Measurements from ENCODE around the gene C1orf159.
"Not testable (repeated sequence)": the region's sequence is repeated elsewhere in the genome, so short reads cannot be mapped to it uniquely, and the experiment has no call there.

C1orf159 gene

DNA sequence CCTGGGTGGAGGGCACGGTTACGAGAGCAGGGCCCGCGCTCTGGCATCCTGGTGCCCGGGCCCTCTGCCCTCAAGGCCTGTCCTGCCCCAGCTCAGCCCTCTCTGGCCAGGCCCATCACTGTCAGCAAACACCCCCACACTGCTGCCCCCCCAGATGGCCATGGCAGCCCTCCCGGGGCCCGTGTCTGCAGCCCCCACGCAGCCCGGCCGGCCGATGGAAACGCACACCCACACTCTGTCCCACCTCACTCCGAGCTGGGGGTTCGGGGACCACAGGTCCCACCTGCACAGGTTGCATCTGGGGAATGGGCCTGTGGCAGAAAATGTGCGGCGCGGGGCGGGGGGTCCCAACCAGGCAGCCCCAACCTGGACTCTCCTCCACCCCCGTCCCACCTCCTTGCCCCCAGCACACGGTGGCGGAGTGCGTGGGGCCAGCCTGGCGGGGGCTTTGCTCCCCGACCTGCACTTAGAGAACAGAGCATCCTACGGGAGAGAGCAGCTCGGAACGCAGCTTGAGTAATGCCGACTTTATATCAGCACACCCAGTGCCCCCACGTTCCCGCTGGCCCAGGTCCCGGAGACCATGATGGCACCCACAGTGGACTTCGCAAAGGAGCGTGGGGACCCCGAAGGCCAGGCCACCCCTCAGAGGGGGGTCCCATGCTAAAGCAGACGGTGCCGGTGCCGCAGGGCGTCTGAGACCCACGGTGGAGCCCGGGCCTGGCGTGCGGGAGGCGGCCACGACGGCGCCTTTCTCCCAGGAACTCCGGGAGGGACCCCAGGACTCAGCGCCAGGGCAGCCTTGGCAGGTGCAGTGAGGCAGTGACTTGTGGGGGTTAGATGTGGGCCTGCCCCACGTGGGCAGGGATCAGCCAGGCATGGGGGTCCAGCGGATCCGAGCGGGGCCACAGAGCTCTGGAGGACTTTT lies 34.3 kb downstream of the C1orf159 start:
- DNase-seq (ENCODE audit: low spot score), result peak; percentile 8

DNA sequence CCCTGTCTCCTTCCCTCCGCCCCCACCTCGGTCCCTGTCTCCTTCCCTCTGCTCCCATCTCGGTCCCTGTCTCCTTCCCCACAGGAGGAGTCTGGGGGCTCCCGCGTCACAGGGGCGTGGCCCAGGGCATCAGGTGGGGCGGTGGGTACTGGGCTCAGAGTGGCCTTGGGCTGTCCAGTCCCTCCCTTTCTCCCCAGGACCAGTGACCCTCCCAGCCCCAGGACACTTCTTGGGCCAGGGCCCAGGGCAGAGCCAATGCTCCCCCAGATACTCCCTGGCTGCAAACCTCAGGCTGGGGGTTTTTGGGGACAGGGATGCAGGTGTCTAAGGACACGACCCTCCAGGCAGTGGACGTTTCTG lies 35.0 kb downstream of the C1orf159 start:
- DNase-seq (ENCODE audit: low spot score), result no peak

DNA sequence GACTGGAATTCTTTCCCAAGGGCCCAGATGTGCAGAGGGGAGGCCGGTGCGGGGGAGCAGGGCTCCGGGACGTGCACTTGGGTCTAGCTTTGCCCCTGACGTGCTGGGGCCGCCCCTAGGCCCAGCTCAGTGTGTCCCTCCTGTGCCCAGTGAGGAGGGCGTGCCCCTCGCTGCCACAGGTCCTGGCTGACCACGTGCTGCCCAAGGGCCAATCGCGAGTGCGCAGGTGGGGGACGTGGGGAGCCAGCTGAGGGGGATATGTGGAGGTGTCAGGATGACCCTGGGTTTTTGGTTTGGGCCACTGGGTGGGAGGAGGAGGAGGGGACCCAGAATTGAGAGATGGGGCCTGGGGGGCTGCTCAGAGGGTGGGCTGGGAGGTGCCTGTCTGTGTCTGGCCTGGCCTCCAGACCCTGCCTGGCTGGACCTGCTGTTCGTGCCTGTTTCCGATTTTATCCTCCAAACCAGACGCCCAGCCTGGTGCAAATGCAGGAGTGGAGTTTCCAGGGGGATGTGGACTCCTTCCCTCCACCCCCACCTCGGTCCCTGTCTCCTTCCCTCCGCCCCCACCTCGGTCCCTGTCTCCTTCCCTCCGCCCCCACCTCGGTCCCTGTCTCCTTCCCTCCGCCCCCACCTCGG lies 35.6 kb downstream of the C1orf159 start:
- peak; percentile 80 for DNase-seq (ENCODE audit: low spot score)

DNA sequence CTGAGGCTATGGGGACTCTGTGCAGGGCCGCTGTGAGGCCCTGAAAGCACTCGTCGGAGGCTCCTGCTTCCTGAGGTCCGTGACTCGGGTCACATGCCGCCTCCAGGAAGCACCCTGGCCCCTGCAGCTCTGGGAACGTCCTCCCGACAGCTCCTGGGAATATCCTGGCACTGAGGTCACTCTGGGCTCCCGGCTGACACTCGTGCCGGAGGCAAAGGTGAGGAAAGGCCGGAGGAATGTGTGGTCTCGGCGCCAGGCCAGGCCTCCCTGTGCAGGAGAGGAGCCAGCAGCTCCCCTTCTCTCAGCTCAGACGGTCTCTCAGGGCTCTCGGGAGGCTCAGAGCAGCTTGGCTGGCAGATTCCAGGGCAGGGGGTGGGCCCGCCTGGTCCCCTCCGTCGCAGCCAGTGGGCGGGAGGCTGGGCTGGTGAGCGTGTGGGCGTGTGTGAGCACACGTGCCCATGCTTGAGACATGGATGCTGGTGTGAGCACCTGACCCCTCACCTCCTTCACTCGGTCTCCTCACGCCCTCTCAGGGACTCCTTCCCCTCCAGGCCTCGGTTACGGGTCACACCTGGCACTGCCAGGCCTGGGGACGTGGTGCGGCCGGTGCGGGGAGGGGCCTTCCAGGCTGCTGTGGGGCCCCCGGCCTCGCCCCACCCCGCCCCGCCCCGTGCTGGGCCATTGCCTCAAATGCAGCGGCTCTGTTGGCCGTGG lies 36.3 kb downstream of the C1orf159 start:
- peak; percentile 91 for DNase-seq (ENCODE audit: low spot score)

DNA sequence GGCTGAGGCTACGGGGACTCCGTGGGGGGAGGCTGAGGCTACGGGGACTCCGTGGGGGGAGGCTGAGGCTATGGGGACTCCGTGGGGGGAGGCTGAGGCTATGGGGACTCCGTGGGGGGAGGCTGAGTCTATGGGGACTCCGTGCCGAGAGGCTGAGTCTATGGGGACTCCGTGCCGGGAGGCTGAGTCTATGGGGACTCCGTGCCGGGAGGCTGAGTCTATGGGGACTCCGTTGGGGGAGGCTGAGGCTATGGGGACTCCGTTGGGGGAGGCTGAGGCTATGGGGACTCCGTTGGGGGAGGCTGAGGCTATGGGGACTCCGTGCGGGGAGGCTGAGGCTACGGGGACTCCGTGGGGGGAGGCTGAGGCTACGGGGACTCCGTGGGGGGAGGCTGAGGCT lies 38.5 kb downstream of the C1orf159 start:
- not testable (repeated sequence) for DNase-seq (ENCODE audit: low spot score)

DNA sequence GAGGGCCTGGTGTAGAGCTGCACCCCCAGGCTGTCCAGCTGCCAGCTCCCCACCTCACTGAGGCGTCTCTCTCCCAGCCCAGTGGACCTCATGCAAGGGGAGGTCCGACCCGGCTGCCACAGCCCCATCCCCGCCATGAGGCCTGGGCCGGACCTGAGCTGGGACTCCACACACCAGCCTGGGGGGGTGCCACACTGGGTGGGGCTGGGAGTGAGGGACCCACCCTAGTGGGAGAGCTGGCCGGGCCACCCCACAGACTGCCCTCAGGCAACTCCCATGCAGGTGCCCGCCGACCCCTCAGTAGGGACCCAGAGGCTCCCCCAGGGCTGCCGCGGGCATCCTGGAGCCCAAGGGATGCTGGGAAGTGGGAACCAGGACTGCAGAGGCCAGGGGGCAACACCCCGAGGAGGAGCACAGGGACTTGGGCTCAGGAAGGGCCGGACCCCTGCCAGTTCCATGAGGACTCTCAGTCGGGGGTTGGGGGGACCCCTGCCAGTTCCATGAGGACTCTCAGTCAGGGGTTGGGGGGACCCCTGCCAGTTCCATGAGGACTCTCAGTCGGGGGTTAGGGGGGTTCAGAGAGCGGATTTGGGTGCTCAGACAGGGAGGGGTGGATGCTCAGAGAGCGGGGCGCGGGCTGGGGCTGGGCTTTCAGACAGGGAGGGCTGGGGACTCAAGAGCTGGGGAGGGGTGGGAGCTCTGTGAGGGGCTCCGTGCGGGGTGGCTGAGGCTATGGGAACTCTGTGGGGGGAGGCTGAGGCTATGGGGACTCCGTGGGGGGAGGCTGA lies 40.5 kb downstream of the C1orf159 start:
- DNase-seq (ENCODE audit: low spot score), result no peak

DNA sequence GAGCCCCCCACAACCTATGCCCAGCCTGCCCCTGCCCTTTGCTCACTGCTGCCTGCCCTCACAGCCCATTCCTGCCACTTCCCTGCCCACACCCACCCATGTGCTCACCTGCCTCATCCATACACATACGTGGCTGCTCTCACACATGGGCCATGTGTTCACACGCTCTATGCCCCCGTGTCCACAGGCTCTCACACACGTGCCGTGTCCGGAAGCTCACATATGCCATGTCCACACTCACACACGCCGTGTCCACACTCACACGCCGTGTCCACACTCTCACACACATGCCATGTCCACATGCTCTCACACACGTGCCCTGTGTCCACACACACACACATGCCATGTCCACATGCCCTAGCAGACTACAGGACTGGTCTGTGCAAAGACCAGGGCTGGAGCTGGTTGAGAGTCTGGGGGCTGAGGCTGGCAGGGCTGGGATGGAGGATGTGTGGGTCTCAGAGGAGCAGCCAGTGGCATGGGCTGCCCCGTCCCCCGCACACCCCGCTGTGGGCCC lies 41.2 kb downstream of the C1orf159 start:
- DNase-seq (ENCODE audit: low spot score), result no peak

DNA sequence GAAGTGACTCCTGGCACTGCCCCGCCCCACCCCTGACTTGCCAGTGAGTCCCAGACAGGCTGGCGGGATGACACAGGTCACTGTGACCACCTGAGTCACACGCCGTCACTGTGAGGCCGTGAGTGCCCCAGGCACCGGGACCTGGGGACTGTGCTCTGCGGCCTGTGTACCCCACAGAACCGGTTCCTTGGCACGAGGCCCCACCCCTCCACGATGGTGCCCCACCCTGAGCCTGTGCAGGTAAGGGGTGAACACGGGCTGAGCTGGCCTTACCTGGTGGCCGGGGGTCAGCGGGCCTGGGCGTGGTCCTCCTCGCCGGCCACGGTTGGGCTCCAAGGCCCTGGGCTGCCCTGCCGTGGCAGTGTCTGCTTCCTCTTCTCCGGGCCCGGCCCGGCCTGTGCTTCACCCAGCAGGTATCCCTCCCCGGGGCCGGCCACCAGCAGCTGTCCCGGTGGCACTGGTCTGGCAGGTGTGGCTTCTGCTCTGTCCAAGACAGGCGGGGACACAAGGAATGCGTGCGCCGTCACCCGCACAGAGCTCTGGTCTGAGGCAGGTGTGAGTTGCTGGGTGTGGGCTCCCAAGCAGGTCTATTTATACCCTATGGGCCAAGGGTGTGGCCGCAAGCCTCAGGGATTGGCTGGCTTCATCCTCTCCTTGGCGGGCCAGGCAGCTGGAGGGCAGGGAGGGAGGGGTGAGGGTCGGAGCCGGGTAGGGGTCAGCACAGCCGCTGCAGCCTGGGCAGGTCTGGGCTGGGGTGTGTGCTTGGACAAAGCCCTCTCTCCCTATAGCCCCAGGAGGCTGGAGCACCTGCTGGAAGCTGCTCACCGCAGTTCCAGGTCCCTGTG lies 41.9 kb downstream of the C1orf159 start, which contains the start of gene RNF223:
Gene RNF223 (minus strand): TSS at position 564 of the 845 bp plus-strand sequence. CDS start 1,740 bp downstream, outside the sequence.
- no peak for DNase-seq (ENCODE audit: low spot score)

DNA sequence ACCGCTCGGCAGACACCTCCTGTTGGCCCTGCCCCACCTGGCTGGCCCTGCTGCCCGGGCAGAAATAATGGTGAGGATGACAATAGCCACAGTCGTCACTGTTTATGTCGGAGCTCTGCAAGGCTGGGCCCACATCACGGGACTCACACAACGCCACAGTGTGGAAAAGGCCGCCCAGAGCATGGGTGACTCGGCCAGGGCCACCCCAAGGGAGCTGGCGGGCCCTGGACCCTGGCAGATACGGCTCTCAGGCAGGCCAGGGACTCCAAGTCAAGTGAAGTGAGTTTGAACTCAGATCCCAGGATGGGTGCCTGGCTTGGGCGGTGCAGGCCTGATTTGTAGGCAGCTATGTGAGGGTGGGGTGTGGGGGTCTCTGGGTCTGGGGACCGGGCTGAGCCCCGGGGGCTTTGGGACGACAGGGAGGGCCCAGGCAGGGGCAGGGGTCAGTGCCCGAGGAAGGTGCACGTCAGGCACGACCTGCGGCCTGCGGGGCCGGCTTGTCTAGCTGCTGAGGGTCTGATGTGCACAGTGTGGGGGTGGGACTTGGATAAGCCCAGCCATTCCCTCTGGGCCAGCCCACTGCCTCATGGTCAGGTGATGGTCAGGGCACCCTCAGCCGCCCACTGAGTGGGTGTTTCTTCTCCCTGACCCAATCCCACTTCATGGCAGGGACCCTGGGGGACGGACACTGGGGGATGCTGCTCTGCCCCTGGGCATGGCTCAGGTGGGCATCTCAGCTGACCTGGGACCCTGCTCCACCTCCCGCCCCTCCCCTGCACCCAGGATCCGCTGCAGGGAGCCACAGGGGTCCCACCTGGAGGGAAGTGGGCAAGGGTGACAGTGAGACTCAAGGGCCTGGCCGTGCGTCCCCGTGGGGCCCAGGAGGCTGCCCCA lies 42.8 kb downstream of the C1orf159 start:
- no peak for DNase-seq (ENCODE audit: low spot score)

DNA sequence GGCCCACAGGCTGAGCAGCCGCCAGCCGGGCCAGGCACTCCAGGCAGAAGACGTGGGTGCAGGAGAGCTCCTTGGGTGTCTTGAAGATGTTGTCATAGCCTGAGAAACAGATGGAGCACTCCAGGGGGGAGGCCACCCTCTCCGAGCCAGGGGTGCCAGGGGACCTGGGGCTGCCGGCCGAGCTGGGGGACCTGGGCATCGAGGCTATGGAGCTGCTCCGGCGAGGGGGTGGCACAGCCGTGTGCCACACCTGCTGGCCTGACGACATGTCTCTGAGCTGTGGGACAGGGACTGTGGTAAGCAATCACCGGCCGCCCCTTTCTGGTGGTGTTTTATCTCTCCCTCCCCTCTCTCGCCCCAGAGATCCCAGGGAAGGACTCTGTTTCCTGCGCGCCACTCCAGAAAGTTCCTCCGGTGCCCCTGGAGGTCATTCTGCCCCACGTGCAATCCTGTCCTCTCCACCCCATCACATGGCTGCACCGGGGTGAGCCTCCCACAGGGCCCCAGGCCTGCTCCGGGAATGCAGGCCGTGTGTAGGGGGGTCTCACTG lies 43.5 kb downstream of the C1orf159 start:
- DNase-seq (ENCODE audit: low spot score), result no peak

DNA sequence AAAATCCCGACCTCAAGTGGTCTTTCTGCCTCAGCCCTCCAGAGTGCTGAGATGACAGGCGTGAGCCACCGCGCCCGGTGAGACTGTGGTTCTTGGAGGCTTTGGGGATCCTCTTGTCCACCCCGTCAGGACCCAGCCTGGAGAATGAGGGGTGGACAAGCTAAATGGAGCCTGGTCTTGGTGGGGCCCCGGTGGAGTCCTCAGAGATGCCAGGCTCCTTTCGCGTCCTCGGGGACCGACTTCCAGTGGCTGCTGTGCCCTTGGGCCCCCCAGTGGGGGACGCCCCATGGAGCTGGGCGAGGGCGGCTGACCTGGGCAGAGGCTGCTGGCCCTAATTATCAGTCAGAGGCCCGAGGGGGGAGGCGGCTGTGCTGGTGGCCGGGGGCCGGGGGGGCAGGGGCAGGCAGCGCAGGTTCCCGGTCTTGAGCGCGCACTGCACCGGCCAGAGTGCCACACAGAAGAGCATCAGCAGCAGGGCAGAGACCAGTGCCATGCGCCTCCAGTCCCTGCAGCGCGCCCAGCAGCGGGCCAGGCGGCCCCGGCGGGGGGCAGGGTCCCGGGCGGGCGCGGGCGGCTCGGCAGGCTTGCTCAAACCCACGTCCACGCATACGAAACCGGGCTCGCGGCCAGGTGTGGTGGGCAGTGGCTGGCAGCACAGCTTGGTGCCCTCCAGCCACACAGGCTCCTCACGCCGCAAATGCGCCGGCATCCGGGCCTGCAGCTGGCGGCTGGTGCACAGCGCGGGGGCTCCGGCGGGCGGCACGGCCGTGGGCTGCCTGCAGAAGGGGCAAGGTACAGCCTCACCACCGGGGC lies 44.2 kb downstream of the C1orf159 start:
- DNase-seq (ENCODE audit: low spot score), result no peak

DNA sequence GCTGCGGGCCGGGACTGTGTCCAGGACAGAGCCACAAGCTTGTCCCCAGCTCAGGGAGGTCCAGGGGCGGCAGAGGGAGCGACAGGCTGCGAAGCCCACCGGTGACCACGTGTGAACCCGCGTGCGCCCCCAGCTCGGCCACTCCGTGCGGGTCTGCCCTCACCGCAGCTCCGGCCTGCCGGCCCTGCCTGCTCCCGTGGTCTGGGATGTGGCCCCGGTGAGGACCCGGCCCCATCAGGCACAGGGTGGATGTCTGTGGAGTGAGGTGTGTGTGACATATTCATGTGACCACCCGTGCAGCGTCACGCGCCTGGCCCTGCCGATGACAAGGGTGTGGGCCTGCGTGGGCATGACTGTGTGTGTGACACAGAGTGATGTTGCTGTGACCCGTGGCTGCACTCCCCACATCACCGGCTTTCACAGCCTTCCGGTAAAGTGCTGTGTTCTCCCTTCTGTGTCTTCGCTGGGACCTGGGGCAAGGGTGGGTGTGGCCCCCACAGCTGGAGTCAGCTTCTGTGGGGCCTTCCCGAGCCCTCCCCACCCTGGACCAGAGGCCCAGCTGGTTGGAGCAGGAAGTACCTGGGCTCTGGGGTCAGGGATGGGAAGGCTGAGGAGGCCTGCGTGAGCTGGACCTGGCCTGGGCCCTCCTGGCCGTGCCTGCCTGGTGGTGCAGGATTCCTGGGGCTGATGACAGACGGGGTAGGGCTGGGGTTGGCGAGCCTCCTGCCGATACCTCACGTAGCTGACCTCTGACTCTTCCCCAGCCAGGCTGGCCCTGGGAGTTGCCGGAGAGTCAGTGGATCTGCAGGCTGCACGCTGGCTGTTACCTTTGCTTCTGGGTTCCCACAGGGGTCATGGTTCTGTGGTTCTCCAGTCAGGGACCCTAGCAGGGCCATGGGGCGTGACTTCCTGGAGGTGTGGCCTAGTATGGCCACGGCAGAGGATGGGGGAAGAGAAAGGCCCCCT lies 45.9 kb downstream of the C1orf159 start:
- no peak for DNase-seq (ENCODE audit: low spot score)

DNA sequence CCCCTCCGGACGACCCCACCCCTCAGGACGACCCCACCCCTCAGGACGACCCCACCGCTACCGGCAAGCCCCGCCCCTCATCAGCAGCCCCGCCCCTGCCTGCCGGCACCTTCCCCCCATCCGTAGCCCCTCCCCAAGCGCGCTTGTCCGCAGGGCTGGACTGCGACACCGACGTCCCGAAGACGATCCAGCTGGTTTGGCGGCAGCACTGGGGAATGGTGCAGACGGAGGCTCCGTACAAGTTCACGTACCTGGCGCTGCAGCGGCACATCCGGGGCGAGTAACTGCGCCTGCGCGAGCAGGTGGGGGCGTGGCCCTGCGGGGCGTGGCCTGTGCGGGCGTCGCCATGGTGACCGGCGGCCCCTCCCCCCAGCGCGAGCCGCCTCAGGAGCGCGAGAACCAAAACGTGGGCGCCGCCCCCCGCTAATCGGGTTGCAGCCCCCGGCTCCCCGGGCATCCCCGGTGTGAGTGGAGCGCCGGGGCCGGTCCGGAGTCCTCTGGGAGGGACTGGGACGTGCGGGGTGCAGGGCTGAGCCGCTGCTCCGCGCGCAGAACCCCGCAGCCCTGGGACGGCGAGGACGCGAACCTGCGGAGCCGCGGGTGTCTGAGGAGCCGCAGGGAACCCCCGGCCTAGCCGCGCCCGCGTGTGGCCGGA lies 46.7 kb downstream of the C1orf159 start:
- DNase-seq (ENCODE audit: low spot score), result peak; percentile 88

DNA sequence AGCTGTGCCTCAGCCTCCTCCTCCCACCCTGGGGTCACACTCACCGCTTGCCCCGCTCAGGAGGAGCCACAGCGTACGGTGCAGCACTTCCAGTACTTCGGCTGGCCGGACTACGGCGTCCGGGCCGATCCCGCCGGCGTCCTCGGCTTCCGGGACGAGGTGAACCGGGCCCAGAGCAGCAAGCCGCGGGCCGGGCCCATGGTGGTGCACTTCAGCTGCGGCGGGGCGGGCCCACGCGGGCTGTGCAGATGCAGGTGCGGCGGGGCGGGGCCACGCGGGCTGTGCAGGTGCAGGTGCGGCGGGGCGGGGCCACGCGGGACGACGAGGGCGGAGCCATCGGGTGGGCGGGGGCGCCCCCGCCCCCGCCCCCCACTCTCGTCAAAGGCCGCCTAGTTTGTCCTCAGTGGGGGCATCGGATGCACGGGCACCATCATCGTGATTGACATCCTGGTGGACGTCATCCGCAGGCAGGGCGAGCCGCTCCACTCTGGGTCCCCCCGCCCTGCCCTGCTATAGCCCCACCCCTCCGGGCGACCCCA lies 47.3 kb downstream of the C1orf159 start:
- DNase-seq (ENCODE audit: low spot score), result no peak

DNA sequence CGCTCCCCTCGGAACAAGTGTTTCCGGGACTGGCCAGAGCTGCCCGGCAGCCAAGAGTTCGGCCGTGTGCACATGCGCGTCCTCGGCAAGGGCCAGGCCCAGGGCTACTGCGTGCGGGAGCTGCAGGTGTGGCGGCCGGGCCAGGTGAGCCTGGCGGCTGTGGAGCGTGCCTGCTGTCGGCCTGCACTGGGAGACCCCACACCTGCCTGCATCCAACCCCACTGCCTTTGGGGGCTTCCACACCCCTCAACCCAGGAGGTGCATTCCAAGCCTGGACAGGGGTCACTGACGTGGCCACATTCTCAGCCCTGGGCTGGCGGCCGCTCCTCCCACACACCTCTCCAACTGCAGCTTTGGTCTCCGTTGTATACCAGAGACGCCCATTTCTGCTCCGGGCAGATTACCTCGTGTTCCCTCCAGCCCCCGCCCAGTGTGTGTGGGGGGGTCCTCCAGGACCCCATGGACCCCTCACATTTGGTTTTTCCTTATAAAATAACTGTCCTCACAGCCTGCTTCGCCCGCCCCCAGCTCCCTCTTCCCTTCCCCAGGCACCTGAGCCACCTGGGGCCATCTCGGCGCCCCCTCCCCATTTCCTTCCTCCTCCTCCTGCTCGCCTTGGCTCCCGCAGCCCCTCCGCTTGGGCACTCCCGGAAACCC lies 47.9 kb downstream of the C1orf159 start:
- no peak for DNase-seq (ENCODE audit: low spot score)

DNA sequence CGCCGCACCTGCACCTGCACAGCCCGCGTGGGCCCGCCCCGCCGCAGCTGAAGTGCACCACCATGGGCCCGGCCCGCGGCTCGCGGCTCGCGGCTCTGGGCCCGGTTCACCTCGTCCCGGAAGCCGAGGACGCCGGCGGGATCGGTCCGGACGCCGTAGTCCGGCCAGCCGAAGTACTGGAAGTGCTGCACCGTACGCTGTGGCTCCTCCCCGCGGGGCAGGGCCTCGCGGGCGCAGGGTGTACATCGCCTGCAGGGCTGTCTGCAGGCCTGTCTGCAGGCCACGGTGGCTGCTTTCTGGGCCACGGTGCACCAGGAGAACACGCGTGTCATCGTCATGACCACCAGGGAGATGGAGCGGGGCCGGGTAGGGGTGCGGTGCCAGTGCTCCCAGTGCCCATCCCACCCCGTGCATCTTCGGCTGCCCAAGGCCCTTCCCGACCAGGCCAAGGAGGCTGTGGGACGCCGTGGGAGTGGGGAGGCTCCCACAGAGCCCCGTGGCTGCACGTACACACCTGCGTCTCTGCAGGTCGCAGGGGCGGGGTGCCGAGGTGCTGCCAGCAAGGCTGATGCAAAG lies 48.5 kb downstream of the C1orf159 start:
- DNase-seq (ENCODE audit: low spot score), result no peak
